ENCODE data around the gene FGGY.

FGGY gene

GRCh38 chr1:59671953-59672305, 375.0 kb downstream of the FGGY start (continued):
- TF ChIP-seq ZNF280C (tag by site-specific recombination; IDR thresholded peaks at IDR 0.05) = no peak
- no peak for TF ChIP-seq ZNF292 (tag by site-specific recombination; IDR thresholded peaks at IDR 0.05; ENCODE audit: borderline replicate concordance, low read depth)
- TF ChIP-seq ZNF561 (tag by site-specific recombination; IDR thresholded peaks at IDR 0.05; ENCODE audit: borderline replicate concordance) = no peak
- TF ChIP-seq ZFP41 (tag by site-specific recombination; IDR thresholded peaks at IDR 0.05; ENCODE audit: borderline replicate concordance) = no peak
- TF ChIP-seq GLI4 (tag by site-specific recombination; IDR thresholded peaks at IDR 0.05) = no peak
- TF ChIP-seq ZBTB20 (tag by site-specific recombination; IDR thresholded peaks at IDR 0.05) = no peak
- no peak for TF ChIP-seq ZNF266 (tag by site-specific recombination; IDR thresholded peaks at IDR 0.05; ENCODE audit: low read depth)
- TF ChIP-seq ZNF596 (tag by site-specific recombination; IDR thresholded peaks at IDR 0.05) = no peak
- no peak for TF ChIP-seq KLF17 (tag by site-specific recombination; IDR thresholded peaks at IDR 0.05)

GRCh38 chr1:59672851-59673572, 376.1 kb downstream of the FGGY start:
- TF ChIP-seq PRDM6 (tag by site-specific recombination; IDR thresholded peaks at IDR 0.05) = no peak
- TF ChIP-seq ZNF169 (tag by site-specific recombination; IDR thresholded peaks at IDR 0.05) = no peak
- TF ChIP-seq OSR2 (tag by site-specific recombination; IDR thresholded peaks at IDR 0.05) = peak; percentile 13; the same call in 1 of the 2 replicates
- TF ChIP-seq REST (tag by site-specific recombination; IDR thresholded peaks at IDR 0.05) = no peak
- no peak for TF ChIP-seq ZNF426 (tag by site-specific recombination; IDR thresholded peaks at IDR 0.05)
- no peak for TF ChIP-seq KLF16 (tag by site-specific recombination; IDR thresholded peaks at IDR 0.05)
- 0 out of 2 replicates have a peak, but pooled peaks have one; percentile 42 for TF ChIP-seq SP7 (tag by site-specific recombination; IDR thresholded peaks at IDR 0.05)
- ChIA-PET CTCF (interaction anchor here (0.6 to 0.7 kb wide), 3 partner anchors 9 to 28 kb away, joined by 3 to 4 read pairs (median 3); no protein-coding TSS in a partner anchor), POLR2A (no interaction called here)
- H3K9me3 ChIP-seq (ENCODE audit: control insufficient read depth, insufficient read depth, low read depth, low read length) = no peaks in the 10 kb centered on the region
- no peak overlapping the region for H3K4me3 ChIP-seq (ENCODE audit: low read depth, low read length)
- peaks cover 2% of the 10 kb centered on the region; the same call in 1 of the 2 replicates for H3K4me1 ChIP-seq (ENCODE audit: control insufficient read depth, insufficient read depth, low read length)
- H3K36me3 ChIP-seq (ENCODE audit: control insufficient read depth in 2 of 2, insufficient read depth in 1 of 2, low read length in 2 of 2) = no peaks in the 10 kb centered on the region
- H3K27ac ChIP-seq (ENCODE audit: extremely low read depth, low read depth, low read length) = no peak overlapping the region

Data from HEK293 (cell line).